MM.1S (cell line): Measurements from ENCODE around the gene PPM1F.

Source experiments
- EZH2 ChIP-seq: fragments of 300-600 bp; sonication (generic); optimal IDR thresholded peaks from 2 replicates; pipeline ENCODE3; 2017; ENCODE audit warnings: low read depth, mild to moderate bottlenecking, antibody characterized with exemption, low read length, mixed read lengths
- TF ChIP-seq, protein P1 (sequence below): fragments of 300-600 bp; sonication (generic); IDR thresholded peaks from 2 replicates; pipeline ENCODE4 v1.5.1; 2016; ENCODE audit warnings: antibody characterized with exemption, low read length, mixed read lengths

- no peak for TF ChIP-seq EZH2
- TF ChIP-seq, protein P1, sequence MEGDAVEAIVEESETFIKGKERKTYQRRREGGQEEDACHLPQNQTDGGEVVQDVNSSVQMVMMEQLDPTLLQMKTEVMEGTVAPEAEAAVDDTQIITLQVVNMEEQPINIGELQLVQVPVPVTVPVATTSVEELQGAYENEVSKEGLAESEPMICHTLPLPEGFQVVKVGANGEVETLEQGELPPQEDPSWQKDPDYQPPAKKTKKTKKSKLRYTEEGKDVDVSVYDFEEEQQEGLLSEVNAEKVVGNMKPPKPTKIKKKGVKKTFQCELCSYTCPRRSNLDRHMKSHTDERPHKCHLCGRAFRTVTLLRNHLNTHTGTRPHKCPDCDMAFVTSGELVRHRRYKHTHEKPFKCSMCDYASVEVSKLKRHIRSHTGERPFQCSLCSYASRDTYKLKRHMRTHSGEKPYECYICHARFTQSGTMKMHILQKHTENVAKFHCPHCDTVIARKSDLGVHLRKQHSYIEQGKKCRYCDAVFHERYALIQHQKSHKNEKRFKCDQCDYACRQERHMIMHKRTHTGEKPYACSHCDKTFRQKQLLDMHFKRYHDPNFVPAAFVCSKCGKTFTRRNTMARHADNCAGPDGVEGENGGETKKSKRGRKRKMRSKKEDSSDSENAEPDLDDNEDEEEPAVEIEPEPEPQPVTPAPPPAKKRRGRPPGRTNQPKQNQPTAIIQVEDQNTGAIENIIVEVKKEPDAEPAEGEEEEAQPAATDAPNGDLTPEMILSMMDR: no peak
These were observed 5.3 kb downstream of the PPM1F start for GRCh38 chr22:21947040-21948014.
